BE2C (cell line): ENCODE results near the gene ZNF462.
A peak's percentile ranks its signal among the peaks of the same experiment; 100 is the strongest.
"Not testable (repeated sequence)": the region's sequence is repeated elsewhere in the genome, so short reads cannot be mapped to it uniquely, and the experiment has no call there.

Experiments
- DNase-seq: peaks from one replicate; pipeline ENCODE4 v3.0.0-alpha.2; 2020
- H3K27me3 ChIP-seq: fragments of 250-450 bp; sonication (Bioruptor Pico); 2 replicates; pipeline ENCODE4 v1.5.1; 2020; ENCODE audit warnings: mild to moderate bottlenecking
- H3K36me3 ChIP-seq: fragments of 250-450 bp; sonication (Bioruptor Pico); 2 replicates; pipeline ENCODE4 v1.5.1; 2020; ENCODE audit warnings: mild to moderate bottlenecking
- H3K4me1 ChIP-seq: fragments of 250-450 bp; sonication (Bioruptor Pico); 2 replicates; pipeline ENCODE4 v1.5.1; 2020
- H3K4me3 ChIP-seq: 2 replicates; pipeline ENCODE4 v1.5.1; 2011; ENCODE audit warnings: low read depth, low read length
- H3K9me3 ChIP-seq: fragments of 250-450 bp; sonication (Bioruptor Pico); 2 replicates; pipeline ENCODE4 v1.5.1; 2020
- TF ChIP-seq, protein P1 (sequence below): IDR thresholded peaks from 2 replicates; pipeline ENCODE4 v1.5.1; 2012; ENCODE audit warnings: mild to moderate bottlenecking, low read depth, low read length

ZNF462 gene

GRCh38 chr9:106846857-106847256 lies 16.1 kb upstream of the ZNF462 start:
- no peak overlapping the region for H3K4me3 ChIP-seq
- H3K4me1 ChIP-seq, result no peaks in the 10 kb centered on the region
- TF ChIP-seq, protein P1, sequence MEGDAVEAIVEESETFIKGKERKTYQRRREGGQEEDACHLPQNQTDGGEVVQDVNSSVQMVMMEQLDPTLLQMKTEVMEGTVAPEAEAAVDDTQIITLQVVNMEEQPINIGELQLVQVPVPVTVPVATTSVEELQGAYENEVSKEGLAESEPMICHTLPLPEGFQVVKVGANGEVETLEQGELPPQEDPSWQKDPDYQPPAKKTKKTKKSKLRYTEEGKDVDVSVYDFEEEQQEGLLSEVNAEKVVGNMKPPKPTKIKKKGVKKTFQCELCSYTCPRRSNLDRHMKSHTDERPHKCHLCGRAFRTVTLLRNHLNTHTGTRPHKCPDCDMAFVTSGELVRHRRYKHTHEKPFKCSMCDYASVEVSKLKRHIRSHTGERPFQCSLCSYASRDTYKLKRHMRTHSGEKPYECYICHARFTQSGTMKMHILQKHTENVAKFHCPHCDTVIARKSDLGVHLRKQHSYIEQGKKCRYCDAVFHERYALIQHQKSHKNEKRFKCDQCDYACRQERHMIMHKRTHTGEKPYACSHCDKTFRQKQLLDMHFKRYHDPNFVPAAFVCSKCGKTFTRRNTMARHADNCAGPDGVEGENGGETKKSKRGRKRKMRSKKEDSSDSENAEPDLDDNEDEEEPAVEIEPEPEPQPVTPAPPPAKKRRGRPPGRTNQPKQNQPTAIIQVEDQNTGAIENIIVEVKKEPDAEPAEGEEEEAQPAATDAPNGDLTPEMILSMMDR, result no peak
- no peak for DNase-seq
- H3K9me3 ChIP-seq, result no peaks in the 10 kb centered on the region
- H3K27me3 ChIP-seq, result no peaks in the 10 kb centered on the region
- no peaks in the 10 kb centered on the region for H3K36me3 ChIP-seq

GRCh38 chr9:106851640-106852039 lies 11.3 kb upstream of the ZNF462 start:
- not testable (repeated sequence) for DNase-seq, H3K9me3 ChIP-seq, H3K4me1 ChIP-seq, H3K27me3 ChIP-seq, H3K36me3 ChIP-seq, H3K4me3 ChIP-seq

DNA sequence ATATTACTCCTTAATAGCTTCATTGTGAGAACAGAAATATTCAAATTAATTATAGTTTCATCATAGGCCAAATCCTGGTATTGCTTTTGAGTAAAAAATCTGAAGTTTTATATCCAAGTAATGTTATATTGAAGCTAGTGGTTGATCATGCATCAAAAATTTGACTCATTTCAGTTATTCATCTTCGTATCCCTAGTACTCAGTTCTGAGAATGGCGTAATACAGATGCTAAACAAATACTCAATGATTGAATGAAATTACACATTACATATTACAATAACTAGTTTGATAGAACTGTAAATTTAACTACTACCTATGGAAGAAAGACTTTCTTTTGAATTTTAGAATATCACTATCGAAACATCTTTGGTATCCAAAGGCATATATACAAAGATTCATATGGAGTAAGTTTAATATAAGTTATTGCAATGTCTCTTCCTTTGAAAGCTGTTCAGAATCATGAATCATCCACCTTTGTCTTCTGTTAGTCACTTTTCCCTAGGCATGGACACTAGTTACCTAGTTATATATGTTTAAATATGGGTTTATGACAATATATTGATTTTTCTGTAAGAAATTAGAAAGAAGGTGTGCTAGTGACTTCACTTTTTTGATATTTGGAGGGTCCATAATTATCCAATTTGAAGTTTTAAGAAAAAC lies 5.0 kb upstream of the ZNF462 start:
- Histone ChIP-seq H3K4me3 (no peak overlapping the region), H3K36me3 (no peaks in the 10 kb centered on the region), H3K9me3 (no peaks in the 10 kb centered on the region), H3K4me1 (no peaks in the 10 kb centered on the region), H3K27me3 (peaks cover 14% of the 10 kb centered on the region)
- DNase-seq, result no peak
- TF ChIP-seq, protein P1, result no peak

- peak; percentile 15 for DNase-seq
- Histone ChIP-seq H3K9me3 (no peaks in the 10 kb centered on the region), H3K36me3 (no peaks in the 10 kb centered on the region), H3K4me3 (peak overlapping the region; percentile 94), H3K27me3 (peaks cover 14% of the 10 kb centered on the region), H3K4me1 (no peaks in the 10 kb centered on the region)
- TF ChIP-seq, protein P1, result no peak
These were observed 2.8 kb upstream of the ZNF462 start for GRCh38 chr9:106859957-106860720.

DNA sequence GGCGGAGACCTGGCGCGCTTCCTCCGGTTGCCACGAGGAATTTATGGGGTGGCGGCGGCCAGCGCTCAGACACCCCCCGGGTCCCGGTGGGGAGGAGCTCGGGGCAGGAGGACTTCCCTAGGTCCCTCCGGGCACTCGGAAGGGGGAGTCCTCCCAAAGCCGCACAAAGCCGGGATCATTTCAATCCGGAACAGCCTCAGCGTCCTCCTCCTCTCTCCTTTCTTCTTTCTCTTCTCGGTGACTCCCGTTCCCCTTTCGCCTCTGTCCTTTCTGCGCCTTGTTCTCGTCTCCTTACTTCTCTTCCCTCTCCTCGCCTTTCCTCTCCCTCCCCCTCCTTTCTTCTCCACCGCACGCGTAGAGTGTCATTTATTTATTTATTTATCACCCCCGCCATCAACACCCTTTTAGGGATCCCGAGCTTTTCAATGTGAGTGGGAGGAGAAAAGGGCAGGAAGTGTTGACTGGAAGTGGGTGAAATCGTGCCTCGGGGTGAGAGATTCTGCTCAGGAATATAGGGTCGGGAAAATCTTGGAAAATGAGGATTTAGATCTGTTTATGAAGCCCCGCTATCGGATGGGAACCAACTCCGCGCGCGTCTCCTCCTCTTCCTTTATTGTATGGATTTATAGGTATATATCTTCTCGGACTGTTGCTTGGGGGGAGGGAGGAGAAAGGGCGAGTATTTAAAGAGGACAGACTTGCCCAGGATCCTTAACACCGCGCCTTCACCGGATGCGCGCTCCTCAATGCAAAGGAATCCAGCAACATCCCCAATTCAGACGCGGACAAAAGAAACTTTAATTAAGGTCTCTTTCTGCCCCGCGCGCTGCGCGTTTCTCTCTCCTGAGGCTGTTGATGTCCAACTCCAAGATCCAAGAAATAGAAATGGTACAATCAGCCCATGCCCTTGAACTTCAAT lies 2.0 kb upstream of the ZNF462 start:
- TF ChIP-seq, protein P1, result no peak
- peak; percentile 20 for DNase-seq
- Histone ChIP-seq H3K36me3 (no peaks in the 10 kb centered on the region), H3K4me3 (peak overlapping the region; percentile 94), H3K4me1 (no peaks in the 10 kb centered on the region), H3K9me3 (no peaks in the 10 kb centered on the region), H3K27me3 (peaks cover 14% of the 10 kb centered on the region)

DNA sequence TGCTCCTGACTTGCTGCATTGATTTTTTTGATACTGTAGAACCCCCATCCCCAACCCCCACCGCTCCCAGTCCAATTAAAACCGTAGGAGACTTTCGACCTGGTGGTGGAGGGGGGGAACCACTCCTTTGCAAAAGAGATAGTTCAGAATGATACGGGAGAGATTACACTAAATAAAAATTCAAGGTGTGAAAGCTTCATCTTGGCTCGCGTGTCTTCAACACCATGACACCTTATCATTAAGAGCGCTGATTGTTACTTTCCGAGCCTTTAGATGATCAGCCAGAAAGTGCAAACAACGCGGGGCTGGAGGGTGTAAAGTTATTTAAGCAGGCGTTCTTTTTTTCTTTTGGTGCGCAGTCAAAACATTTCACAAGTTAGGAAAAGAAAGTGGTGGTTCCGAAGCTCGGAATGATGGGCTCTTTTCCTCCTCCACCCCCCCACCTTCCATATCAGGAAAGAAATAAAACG lies 1.3 kb upstream of the ZNF462 start:
- no peak for DNase-seq
- TF ChIP-seq, protein P1, result no peak
- peak overlapping the region; percentile 94 for H3K4me3 ChIP-seq

More for the DNA sequence above, 1.3 kb upstream of the ZNF462 start:
- H3K27me3 ChIP-seq, result peaks cover 14% of the 10 kb centered on the region
- no peaks in the 10 kb centered on the region for H3K9me3 ChIP-seq
- no peaks in the 10 kb centered on the region for H3K4me1 ChIP-seq
- H3K36me3 ChIP-seq, result no peaks in the 10 kb centered on the region
